ENCODE data around the gene YIPF6. TPM values are rescaled to one million over a fixed set of nuclear protein-coding genes. Genes with fewer than 3 reads are reported as not detected.

Gene YIPF6, protein sequence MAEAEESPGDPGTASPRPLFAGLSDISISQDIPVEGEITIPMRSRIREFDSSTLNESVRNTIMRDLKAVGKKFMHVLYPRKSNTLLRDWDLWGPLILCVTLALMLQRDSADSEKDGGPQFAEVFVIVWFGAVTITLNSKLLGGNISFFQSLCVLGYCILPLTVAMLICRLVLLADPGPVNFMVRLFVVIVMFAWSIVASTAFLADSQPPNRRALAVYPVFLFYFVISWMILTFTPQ
- 14.0 and 19.2 TPM in 2 replicates for total RNA-seq

DNA sequence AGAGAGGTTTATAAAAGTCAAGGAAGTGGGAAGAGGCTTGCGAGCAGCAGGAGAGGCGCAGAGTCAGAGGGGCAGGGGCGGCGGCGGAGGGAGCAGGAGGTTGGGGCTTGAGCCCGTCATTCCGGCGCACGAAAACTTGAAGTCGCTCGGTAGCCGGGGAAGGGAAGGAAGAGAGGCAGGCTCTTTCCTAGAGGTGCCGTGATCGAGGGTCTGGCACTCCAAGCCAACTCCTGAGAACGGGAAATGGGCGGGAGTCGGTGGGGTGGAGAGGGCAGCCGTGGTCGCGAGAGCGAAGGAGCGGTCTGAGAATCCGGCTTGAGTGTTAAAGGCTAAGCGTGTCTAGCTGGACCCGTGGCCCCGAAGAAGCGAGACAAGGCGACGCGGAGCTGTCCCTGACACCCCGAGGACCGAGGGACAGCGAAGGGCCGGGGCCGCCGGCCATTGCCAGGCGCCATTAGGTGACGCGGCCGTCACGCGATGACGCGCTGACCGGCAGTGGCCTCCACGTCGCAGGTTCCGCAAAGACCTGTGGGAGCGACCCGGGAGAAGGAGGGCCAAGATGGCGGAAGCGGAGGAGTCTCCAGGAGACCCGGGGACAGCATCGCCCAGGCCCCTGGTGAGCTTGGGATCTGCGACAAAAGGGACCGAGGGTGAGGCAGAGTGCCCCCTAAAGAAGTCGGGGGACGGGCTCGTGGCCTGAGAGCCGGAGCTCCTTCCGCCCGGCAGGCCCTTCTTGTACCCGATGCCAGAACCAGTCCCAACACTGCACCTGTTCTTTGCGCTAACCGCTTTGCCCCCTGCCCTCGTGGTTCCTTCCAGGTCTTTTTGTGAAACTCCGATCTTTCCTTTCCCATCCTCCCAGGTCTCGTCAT is at the start of gene YIPF6:
YIPF6 (plus strand) TSS at position 544 of the 872 bp plus-strand sequence; CDS start at position 560, 16 bp downstream.

Small RNA genes within 50 kb of the gene (small RNA-seq; reads per million reads assigned to genes)
- gene RNU6-245P = 0.08 reads per million

Other genes starting within 250 kb of the YIPF6 start
- gene OPHN1, start 65.6 kb upstream of the YIPF6 start, total RNA-seq = 4.5 and 4.8 TPM in 2 replicates
- 0.59 and 0.73 TPM in 2 replicates for gene STARD8, start 148.6 kb downstream of the YIPF6 start, total RNA-seq

All from subcutaneous preadipocyte (primary cell).